HG03097 (cell line): Measurements from ENCODE around the gene A3GALT2.

Experiments used
- ATAC-seq: cut with Tn5 transposase; IDR thresholded peaks from one replicate; pipeline ENCODE4 v1.9.1; 2021; ENCODE audit not compliant: unreplicated experiment, low FRiP score

A3GALT2 gene

GRCh38 chr1:33275195-33275594 lies 45.7 kb downstream of the A3GALT2 start:
- no peak for ATAC-seq

DNA sequence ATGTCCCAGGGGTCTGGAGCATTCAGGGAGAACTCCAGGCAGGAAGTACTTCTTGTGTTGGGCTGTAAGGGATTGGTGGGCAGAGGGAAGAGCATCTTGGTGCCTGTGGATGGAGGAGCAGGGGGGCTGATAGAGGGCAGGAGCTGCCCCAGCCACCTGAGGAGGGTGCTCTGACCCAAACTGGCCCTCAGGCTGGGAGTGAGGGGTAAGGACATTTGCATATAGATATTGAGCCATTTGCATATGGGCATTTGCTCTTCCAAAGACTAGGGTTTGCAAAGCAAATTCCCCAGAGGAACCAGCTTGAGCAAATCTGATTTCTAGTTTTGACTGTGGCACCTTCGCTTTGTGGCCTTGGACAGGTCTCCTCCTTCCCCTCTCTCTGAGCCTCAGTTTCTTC lies 46.5 kb downstream of the A3GALT2 start:
- ATAC-seq: no peak

DNA sequence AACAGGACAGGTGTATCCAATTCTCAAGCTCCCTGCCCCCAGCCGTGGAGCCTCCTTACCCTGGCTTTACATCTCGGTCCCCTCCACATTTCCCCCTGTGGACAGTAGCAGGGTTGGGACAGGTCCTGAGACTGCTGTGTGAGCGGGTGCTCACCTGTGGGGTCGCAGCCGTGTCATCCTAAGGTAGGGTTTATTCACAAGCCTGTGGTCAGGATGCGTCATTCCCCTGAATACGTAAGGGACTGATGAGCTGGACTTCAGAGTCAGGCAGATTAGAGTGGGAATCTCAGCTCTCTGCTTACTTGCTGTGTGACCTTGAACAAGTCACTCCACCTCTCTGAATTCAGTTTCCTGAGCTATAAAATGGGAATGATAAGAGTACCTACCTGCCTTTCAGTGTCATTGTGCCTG lies 46.9 kb downstream of the A3GALT2 start:
- no peak for ATAC-seq

DNA sequence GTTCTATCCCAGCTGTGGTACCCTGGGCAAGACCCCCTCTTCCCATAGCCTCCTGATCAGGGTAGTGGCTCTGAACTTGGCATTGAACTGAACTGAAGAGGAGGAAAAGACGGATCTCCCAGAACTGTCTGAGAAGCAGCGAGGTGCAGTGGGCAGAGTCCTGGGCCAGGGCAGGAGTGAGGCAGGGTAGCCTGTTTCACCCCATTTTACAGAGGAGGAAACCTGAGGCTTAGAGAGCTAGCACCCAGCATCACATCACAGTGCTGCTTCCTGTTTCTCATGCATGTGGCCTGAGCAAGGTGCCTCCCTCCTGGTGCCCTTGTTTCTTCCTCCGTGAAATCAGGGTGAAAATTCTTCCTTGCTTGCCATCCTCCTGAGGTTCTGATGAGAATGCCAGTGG lies 47.5 kb downstream of the A3GALT2 start:
- no peak for ATAC-seq

- no peak for ATAC-seq
Measured at GRCh38 chr1:33272930-33273329, 48.0 kb downstream of the A3GALT2 start.

DNA sequence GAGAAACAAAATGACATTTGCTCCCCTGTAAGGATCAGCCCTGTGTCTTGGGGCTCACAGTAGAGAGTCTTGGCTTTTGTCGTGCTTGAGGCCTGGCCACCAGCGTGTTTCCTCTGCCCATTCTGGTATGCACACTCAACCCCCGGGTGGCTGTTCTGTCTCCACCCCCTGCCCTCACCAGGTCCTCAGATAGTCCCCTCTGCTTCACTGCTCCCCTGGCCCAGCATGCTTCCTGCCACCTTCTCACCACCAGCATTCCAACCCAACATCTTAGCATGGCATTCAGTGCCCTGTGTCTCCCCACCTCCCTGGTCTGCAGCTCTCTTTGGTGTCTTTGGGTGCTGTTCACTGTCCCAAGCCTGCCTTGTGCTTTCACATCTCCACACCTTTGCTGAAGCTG lies 48.4 kb downstream of the A3GALT2 start:
- no peak for ATAC-seq

DNA sequence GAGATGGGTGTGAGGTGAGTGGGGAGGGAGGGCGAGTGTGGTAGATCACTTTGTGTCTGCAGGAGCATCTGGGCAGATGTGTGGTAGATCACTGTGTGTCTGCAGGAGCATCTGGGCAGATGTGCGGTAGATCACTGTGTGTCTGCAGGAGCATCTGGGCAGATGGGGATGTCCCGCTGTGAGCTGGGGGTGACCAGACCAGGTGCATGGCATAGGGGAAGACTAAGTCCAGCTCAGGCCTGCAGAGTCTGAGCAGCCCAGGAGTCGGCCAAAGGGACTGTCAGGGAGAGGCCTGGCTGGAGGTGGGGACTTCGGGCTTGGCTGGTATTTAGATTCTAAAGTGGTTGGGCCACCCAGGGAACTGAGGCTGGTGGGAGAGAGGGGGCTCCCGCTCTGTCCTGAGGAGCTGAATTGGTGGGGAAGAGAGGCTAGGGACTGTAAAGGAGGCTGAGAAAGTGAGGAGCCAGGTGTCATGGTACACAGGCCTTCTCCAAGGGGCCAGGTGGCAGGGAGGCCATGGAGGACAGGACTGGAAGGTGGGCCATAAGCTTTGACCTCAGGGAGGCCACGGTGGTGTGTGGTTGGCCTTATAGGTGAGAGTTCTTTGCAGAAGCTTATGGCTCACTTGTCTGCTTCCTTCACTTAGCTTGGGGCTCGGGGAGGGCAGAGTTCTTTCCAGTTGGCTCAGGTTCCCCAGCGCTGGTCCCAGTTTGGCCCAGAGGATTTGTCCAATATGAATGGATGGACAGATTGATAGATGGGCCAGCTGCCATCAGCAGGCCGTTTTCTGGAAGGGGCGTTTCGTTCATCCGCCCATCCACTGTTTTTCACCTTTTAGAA lies 49.0 kb downstream of the A3GALT2 start:
- ATAC-seq: no peak

DNA sequence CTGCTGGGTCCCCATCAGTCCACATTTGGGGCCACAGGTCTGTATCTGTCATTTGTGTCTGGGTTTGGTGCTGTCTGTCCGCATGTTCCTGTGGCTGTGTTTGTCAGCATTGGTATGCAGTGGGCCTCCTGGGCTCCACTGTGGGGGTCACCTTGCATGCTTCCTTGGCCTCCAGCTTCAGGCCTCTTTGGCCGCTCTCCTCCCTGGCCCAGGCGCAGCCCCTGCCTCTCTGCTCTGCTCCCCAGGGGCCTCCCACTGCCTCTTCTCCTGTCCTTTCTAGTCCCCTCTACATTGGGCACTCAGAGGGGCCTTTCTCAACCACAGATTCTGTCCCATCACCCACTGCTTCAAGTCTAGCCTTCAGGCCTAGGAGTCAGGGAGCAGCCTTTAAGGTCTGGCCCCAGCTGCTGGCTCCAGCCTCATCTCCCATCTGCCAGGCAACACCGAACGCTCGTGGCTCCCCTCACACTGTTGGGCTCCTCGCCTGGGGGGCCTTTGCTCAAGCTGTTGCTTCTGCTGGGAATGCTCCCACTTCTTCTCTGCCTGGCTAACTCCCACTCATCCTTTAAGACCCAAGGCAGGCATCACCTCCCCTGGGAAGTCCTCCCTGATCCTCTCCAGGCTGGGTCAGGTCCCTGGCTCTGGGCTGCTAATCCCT lies 50.0 kb downstream of the A3GALT2 start:
- no peak for ATAC-seq

DNA sequence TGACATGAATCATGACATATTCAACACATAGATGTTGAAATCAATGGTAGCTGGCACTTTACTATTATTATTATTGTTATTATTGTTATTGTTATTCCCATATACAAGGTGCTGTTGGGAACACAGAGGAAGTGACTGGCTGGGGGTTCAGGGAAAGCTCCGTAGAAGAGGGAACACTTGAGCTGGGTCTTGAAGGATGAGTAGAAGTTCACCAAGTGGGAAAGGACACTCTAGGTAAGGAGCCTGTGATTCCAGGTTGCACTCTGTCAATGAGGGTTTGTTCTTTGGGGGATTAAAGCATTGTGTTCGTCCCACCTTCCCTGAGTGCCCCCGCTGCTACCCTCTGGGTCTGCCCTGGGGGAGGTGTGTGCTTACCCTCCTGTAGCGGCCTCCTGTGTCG lies 50.5 kb downstream of the A3GALT2 start:
- no peak for ATAC-seq

DNA sequence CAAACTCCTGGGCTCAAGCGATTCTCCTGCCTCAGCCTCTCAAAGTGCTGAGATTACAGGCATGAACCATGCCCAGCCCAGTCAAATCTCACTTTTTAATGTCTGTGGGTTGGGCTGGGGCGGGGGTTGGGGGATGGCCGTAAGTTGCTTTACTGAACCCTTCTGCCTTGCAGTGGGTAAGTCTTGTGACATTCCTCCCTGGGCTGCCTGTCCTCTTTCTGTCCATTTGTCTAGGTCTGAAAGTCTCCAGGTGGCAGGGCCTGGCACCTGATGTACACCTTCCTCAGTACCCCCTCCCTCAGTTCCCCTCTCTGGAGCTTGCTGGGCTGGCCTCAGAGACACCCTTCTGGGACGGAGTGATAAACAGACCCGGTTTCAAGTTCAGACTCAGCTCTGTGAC lies 51.3 kb downstream of the A3GALT2 start:
- ATAC-seq: no peak

GRCh38 chr1:33268927-33269610 lies 51.8 kb downstream of the A3GALT2 start:
- ATAC-seq: no peak

GRCh38 chr1:33268457-33268856 lies 52.4 kb downstream of the A3GALT2 start:
- no peak for ATAC-seq

GRCh38 chr1:33267468-33268205 lies 53.3 kb downstream of the A3GALT2 start:
- no peak for ATAC-seq

GRCh38 chr1:33266766-33267165 lies 54.1 kb downstream of the A3GALT2 start:
- no peak for ATAC-seq

DNA sequence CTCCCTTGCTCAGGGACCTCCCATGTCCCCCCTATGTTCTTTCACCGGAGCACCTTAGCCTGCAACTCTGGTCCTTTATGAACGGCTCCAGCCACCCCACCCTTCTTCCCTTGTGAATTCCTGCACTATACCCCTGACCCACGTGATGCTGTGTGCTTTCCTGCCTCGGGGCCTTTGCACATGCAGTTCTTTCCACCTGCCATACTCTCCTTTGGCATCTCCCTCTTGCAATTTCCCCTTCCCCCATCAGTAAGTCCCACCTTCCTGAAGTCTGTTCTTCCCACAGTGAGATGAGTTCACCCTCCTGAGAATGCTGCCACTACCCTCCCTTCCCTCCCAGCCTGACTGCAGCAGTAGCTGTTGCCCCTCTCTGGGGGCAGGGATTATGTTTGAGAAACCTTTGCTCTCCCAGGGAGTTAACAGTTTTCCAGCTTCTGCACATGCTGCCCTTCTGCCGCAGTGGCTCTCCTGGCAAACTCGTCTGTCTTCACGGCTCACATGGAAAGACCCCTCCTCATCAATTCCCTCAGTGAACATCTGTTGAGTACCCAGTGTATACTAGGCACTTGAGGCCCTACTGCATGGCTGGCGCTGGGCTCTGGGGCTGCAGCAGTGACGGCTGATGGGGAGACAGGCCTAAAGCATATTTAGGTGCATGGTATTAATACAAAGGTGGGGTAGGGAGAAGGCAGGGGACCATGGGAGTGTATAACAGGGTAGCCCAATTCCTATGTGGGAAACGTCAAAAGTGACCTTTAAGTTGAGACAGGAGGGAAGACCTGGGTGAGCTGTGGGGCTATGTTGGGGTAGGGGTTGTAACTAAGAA lies 54.9 kb downstream of the A3GALT2 start:
- ATAC-seq: no peak

DNA sequence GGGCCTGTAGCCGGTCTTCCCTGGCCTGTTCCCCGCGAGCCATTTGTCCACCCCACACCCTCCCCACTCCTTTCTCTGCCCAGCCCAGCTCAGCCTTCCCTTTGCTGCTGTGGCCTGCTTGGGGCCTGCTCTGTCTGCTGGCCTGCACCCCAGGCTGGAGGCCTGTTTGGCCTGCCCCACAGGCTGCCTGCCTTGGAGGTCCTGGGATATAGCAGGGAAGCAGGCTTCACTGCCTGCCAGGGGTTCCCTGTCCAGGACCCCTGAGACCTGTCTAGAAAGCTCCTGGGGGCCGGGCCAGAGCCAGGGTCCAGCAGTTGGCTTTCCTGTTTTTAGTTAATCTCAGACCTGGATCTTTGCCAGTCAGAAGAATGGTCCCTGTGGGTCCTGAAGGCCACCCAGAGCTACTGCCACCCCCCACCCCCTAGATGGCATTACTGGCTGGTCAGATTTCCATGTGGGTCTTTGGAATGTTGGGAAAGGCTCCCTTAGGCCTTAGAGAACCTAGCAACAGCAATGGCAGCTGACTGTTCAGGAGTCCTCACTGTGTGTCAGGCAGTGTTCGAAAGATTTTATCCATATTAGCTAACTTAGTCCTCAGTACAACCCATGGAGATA lies 56.9 kb downstream of the A3GALT2 start:
- no peak for ATAC-seq

- no peak for ATAC-seq
Measured at GRCh38 chr1:33261344-33261743, 59.6 kb downstream of the A3GALT2 start.

DNA sequence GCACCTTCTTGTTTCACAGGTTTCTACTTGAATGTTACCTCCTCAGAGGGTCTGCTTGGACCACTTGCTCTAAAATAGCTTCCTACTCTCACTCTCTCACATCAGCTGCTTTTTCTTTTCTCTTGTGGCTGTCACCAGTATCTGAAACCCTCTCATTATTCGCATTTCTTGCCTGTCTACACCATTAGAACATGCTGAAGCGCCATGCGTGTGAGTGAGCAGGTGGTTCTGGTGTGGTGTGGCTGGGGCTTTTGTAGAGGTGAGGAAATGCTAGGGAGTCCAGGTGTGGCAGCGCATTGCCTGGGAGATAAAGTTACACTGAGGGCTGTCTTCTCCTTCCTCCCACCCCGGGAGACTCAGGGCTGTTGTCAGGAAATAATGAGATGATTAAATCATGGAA lies 60.5 kb downstream of the A3GALT2 start:
- no peak for ATAC-seq

- no peak for ATAC-seq
Measured at GRCh38 chr1:33259879-33260278, 61.0 kb downstream of the A3GALT2 start.
